Astrocyte (in vitro differentiated cells and primary cell): ENCODE measurements around the gene TTC12. TPM values are rescaled to one million over a fixed set of nuclear protein-coding genes. Genes with fewer than 3 reads are reported as not detected.

Experiments
- DNase-seq: peaks from one replicate; pipeline ENCODE4 v3.0.0-alpha.2; 2010; ENCODE audit warnings: low read depth
- FAIRE-seq: peaks from 2 replicates; lab custom pipeline; 2011; peaks lifted over from hg19 to GRCh38; lab: Jason Lieb, UNC
- H2AFZ ChIP-seq: 2 replicates; pipeline ENCODE4 v1.6.0; 2012; ENCODE audit warnings: low read depth, low read length, inconsistent platforms
- H3K27ac ChIP-seq: 2 replicates; pipeline ENCODE4 v1.5.1; 2011; ENCODE audit warnings: low read depth, low read length, inconsistent platforms
- H3K27me3 ChIP-seq: 2 replicates; pipeline ENCODE4 v1.6.0; 2011; ENCODE audit warnings: low read length, inconsistent platforms; ENCODE audit not compliant: insufficient read depth
- H3K36me3 ChIP-seq: 2 replicates; pipeline ENCODE4 v1.5.1; 2011; ENCODE audit warnings: low read length, inconsistent platforms; ENCODE audit not compliant: insufficient read depth
- H3K4me1 ChIP-seq: 2 replicates; pipeline ENCODE4 v1.5.1; 2011; ENCODE audit warnings: low read length, inconsistent platforms; ENCODE audit not compliant: insufficient read depth
- H3K4me2 ChIP-seq: 2 replicates; pipeline ENCODE4 v1.6.0; 2012; ENCODE audit warnings: low read length, inconsistent platforms
- H3K4me3 ChIP-seq: 2 replicates; pipeline ENCODE4 v1.5.1; 2011; ENCODE audit warnings: low read depth, mild to moderate bottlenecking, low read length, inconsistent platforms; ENCODE audit not compliant: insufficient read depth
- H3K79me2 ChIP-seq: 2 replicates; pipeline ENCODE4 v1.6.0; 2012; ENCODE audit warnings: mild to moderate bottlenecking, low read length, inconsistent platforms; ENCODE audit not compliant: insufficient read depth
- H3K9ac ChIP-seq: 2 replicates; pipeline ENCODE4 v1.6.0; 2012; ENCODE audit warnings: mild to moderate bottlenecking, low read length, inconsistent platforms
- H3K9me3 ChIP-seq: 2 replicates; pipeline ENCODE4 v1.5.1; 2012; ENCODE audit warnings: low read depth, mild to moderate bottlenecking, low read length, inconsistent platforms; ENCODE audit not compliant: insufficient read depth
- H4K20me1 ChIP-seq: 2 replicates; pipeline ENCODE4 v1.6.0; 2012; ENCODE audit warnings: low read length, inconsistent platforms; ENCODE audit not compliant: insufficient read depth
- H3K27ac Mint-ChIP-seq: one replicate; pipeline ENCODE4 v1.8.0; 2021; ENCODE audit warnings: mild to moderate bottlenecking, mixed read lengths; ENCODE audit not compliant: unreplicated experiment
- H3K27me3 Mint-ChIP-seq: one replicate; pipeline ENCODE4 v1.8.0; 2021; ENCODE audit warnings: low read depth, mixed read lengths; ENCODE audit not compliant: unreplicated experiment
- H3K36me3 Mint-ChIP-seq: one replicate; pipeline ENCODE4 v1.8.0; 2021; ENCODE audit warnings: low read depth, mixed read lengths; ENCODE audit not compliant: unreplicated experiment
- H3K4me1 Mint-ChIP-seq: one replicate; pipeline ENCODE4 v1.8.0; 2021; ENCODE audit warnings: low read depth, mixed read lengths; ENCODE audit not compliant: unreplicated experiment
- H3K4me3 Mint-ChIP-seq: one replicate; pipeline ENCODE4 v1.8.0; 2021; ENCODE audit warnings: mild to moderate bottlenecking, moderate library complexity, mixed read lengths; ENCODE audit not compliant: unreplicated experiment
- H3K9me3 Mint-ChIP-seq: one replicate; pipeline ENCODE4 v1.8.0; 2021; ENCODE audit warnings: mild to moderate bottlenecking, mixed read lengths; ENCODE audit not compliant: unreplicated experiment
- EZH2 ChIP-seq: IDR thresholded peaks from 2 replicates; pipeline ENCODE4 v1.6.1; 2012; ENCODE audit warnings: mild to moderate bottlenecking, low read length, inconsistent platforms; ENCODE audit not compliant: insufficient read depth
- total RNA-seq: library from RNA; stranded (reverse); gene quantifications from 2 replicates; pipeline ENCODE4 v1.2.1, GENCODE V29; 2021
- TF ChIP-seq, protein P1 (sequence below): IDR thresholded peaks from 2 replicates; pipeline ENCODE4 v1.5.1; 2011; ENCODE audit warnings: low read depth, mild to moderate bottlenecking, inconsistent platforms, low read length, moderate library complexity; ENCODE audit not compliant: insufficient read depth

Gene TTC12
- total RNA-seq, 1 donor from 2014 or later, result 9.4 TPM

- TF ChIP-seq, protein P1, sequence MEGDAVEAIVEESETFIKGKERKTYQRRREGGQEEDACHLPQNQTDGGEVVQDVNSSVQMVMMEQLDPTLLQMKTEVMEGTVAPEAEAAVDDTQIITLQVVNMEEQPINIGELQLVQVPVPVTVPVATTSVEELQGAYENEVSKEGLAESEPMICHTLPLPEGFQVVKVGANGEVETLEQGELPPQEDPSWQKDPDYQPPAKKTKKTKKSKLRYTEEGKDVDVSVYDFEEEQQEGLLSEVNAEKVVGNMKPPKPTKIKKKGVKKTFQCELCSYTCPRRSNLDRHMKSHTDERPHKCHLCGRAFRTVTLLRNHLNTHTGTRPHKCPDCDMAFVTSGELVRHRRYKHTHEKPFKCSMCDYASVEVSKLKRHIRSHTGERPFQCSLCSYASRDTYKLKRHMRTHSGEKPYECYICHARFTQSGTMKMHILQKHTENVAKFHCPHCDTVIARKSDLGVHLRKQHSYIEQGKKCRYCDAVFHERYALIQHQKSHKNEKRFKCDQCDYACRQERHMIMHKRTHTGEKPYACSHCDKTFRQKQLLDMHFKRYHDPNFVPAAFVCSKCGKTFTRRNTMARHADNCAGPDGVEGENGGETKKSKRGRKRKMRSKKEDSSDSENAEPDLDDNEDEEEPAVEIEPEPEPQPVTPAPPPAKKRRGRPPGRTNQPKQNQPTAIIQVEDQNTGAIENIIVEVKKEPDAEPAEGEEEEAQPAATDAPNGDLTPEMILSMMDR, result no peak
- TF ChIP-seq EZH2, result no peak
- Histone ChIP-seq H3K4me1 (no peaks in the 10 kb centered on the region), H3K79me2 (no peaks in the 10 kb centered on the region), H3K27me3 (peaks cover 4% of the 10 kb centered on the region), H3K27ac (no peak overlapping the region), H3K9me3 (peaks cover 4% of the 10 kb centered on the region), H3K4me2 (no peak overlapping the region), H3K4me3 (no peak overlapping the region), H2AFZ (no peak overlapping the region), H3K36me3 (no peaks in the 10 kb centered on the region), H3K9ac (no peak overlapping the region), H4K20me1 (no peaks in the 10 kb centered on the region)
- FAIRE-seq, result no peak
- no peaks in the 10 kb centered on the region for H3K9me3 Mint-ChIP-seq
- H3K4me1 Mint-ChIP-seq, result no peaks in the 10 kb centered on the region
- H3K27me3 Mint-ChIP-seq, result peaks cover 2% of the 10 kb centered on the region
- no peaks in the 10 kb centered on the region for H3K36me3 Mint-ChIP-seq
- no peak for DNase-seq
- H3K4me3 Mint-ChIP-seq, result no peak overlapping the region
- H3K27ac Mint-ChIP-seq, result no peak overlapping the region
These were observed 36.5 kb upstream of the TTC12 start for GRCh38 chr11:113277907-113278306.

- Histone ChIP-seq H4K20me1 (no peaks in the 10 kb centered on the region), H3K9me3 (peaks cover 4% of the 10 kb centered on the region), H3K79me2 (no peaks in the 10 kb centered on the region), H3K4me2 (no peak overlapping the region), H3K9ac (no peak overlapping the region), H3K27me3 (peaks cover 4% of the 10 kb centered on the region), H3K36me3 (no peaks in the 10 kb centered on the region), H3K4me1 (no peaks in the 10 kb centered on the region), H3K4me3 (no peak overlapping the region), H3K27ac (no peak overlapping the region), H2AFZ (no peak overlapping the region)
- Mint-ChIP-seq H3K27me3 (peaks cover 2% of the 10 kb centered on the region), H3K27ac (no peak overlapping the region), H3K9me3 (no peaks in the 10 kb centered on the region), H3K4me3 (no peak overlapping the region), H3K36me3 (no peaks in the 10 kb centered on the region), H3K4me1 (no peaks in the 10 kb centered on the region)
- TF ChIP-seq, protein P1, result no peak
- TF ChIP-seq EZH2, result no peak
- no peak for FAIRE-seq
- DNase-seq, result no peak
These were observed 35.9 kb upstream of the TTC12 start for GRCh38 chr11:113278481-113278880.

- FAIRE-seq (no peak), DNase-seq (no peak)
- H4K20me1 ChIP-seq, result no peaks in the 10 kb centered on the region
- TF ChIP-seq, protein P1, result no peak
- no peak for TF ChIP-seq EZH2
- H3K27ac Mint-ChIP-seq, result no peak overlapping the region
- peaks cover 2% of the 10 kb centered on the region for H3K27me3 Mint-ChIP-seq
- H3K27me3 ChIP-seq, result peaks cover 4% of the 10 kb centered on the region
- H3K79me2 ChIP-seq, result no peaks in the 10 kb centered on the region
- H3K4me1 ChIP-seq, result no peaks in the 10 kb centered on the region
- no peaks in the 10 kb centered on the region for H3K4me1 Mint-ChIP-seq
- H3K4me2 ChIP-seq, result no peak overlapping the region
- no peak overlapping the region for H3K4me3 ChIP-seq
- no peak overlapping the region for H3K27ac ChIP-seq
- H3K36me3 Mint-ChIP-seq, result no peaks in the 10 kb centered on the region
- no peaks in the 10 kb centered on the region for H3K36me3 ChIP-seq
- H3K9me3 ChIP-seq, result peaks cover 4% of the 10 kb centered on the region
- no peak overlapping the region for H3K9ac ChIP-seq
- H2AFZ ChIP-seq, result no peak overlapping the region
- H3K4me3 Mint-ChIP-seq, result no peak overlapping the region
- no peaks in the 10 kb centered on the region for H3K9me3 Mint-ChIP-seq
These were observed 35.5 kb upstream of the TTC12 start for GRCh38 chr11:113278925-113279324.
